ENCODE results near the gene IL33.
"Not testable (repeated sequence)": the region's sequence is repeated elsewhere in the genome, so short reads cannot be mapped to it uniquely, and the experiment has no call there.

IL33 gene

GRCh38 chr9:6215562-6215961 lies at the start of gene IL33:
TSS of gene IL33 (plus strand) at chr9:6215807. CDS start at chr9:6241695, 25,888 bp downstream.
- DNase-seq (ENCODE audit: low read depth): no peak

- no peak for DNase-seq (ENCODE audit: low read depth)
Measured at GRCh38 chr9:6171667-6172066, 43.9 kb upstream of the IL33 start.

- no peak for DNase-seq (ENCODE audit: low read depth)
Measured at GRCh38 chr9:6173914-6174313, 41.7 kb upstream of the IL33 start.

- not testable (repeated sequence) for DNase-seq (ENCODE audit: low read depth)
Measured at GRCh38 chr9:6182549-6183226, 32.9 kb upstream of the IL33 start.

GRCh38 chr9:6183227-6183551 lies 32.4 kb upstream of the IL33 start:
- DNase-seq (ENCODE audit: low read depth): no peak

- no peak for DNase-seq (ENCODE audit: low read depth)
Measured at GRCh38 chr9:6183627-6184026, 32.0 kb upstream of the IL33 start.

- DNase-seq (ENCODE audit: low read depth): no peak
Measured at GRCh38 chr9:6184749-6185645, 30.6 kb upstream of the IL33 start.

- DNase-seq (ENCODE audit: low read depth): no peak
Measured at GRCh38 chr9:6186691-6187090, 28.9 kb upstream of the IL33 start.

GRCh38 chr9:6187272-6187671 lies 28.3 kb upstream of the IL33 start:
- no peak for DNase-seq (ENCODE audit: low read depth)

- no peak for DNase-seq (ENCODE audit: low read depth)
Measured at GRCh38 chr9:6188466-6188865, 27.1 kb upstream of the IL33 start.

- DNase-seq (ENCODE audit: low read depth): no peak
Measured at GRCh38 chr9:6188906-6189305, 26.7 kb upstream of the IL33 start.

- DNase-seq (ENCODE audit: low read depth): no peak
Measured at GRCh38 chr9:6194934-6195333, 20.7 kb upstream of the IL33 start.

GRCh38 chr9:6195714-6196360 lies 19.8 kb upstream of the IL33 start:
- DNase-seq (ENCODE audit: low read depth): no peak

- no peak for DNase-seq (ENCODE audit: low read depth)
Measured at GRCh38 chr9:6197330-6197729, 18.3 kb upstream of the IL33 start.

GRCh38 chr9:6198251-6198650 lies 17.4 kb upstream of the IL33 start:
- no peak for DNase-seq (ENCODE audit: low read depth)

GRCh38 chr9:6199596-6199995 lies 16.0 kb upstream of the IL33 start:
- no peak for DNase-seq (ENCODE audit: low read depth)

GRCh38 chr9:6200761-6201160 lies 14.8 kb upstream of the IL33 start:
- no peak for DNase-seq (ENCODE audit: low read depth)

GRCh38 chr9:6209966-6210365 lies 5.6 kb upstream of the IL33 start:
- no peak for DNase-seq (ENCODE audit: low read depth)

GRCh38 chr9:6212722-6213375 lies 2.8 kb upstream of the IL33 start:
- DNase-seq (ENCODE audit: low read depth): no peak

GRCh38 chr9:6214434-6214833 lies 1.2 kb upstream of the IL33 start:
- no peak for DNase-seq (ENCODE audit: low read depth)

- DNase-seq (ENCODE audit: low read depth): no peak
Measured at GRCh38 chr9:6214903-6215302, 704 bp upstream of the IL33 start.

GRCh38 chr9:6216002-6216401 lies 395 bp downstream of the IL33 start:
- no peak for DNase-seq (ENCODE audit: low read depth)

- no peak for DNase-seq (ENCODE audit: low read depth)
Measured at GRCh38 chr9:6216951-6217350, 1.3 kb downstream of the IL33 start.
